PFSK-1 (cell line): ENCODE measurements around the gene ATRNL1.

Source experiments
- FOXP2 ChIP-seq: optimal IDR thresholded peaks from 2 replicates; pipeline ENCODE3; 2011; ENCODE audit warnings: borderline replicate concordance, control low read depth, inconsistent platforms; ENCODE audit not compliant: insufficient read depth; ENCODE audit errors: extremely low read length, extremely low read depth
- POLR2AphosphoS5 ChIP-seq: IDR thresholded peaks from 2 replicates; pipeline ENCODE4 v1.6.1; 2012; ENCODE audit warnings: low read depth, mild to moderate bottlenecking, control low read depth, low read length, moderate library complexity
- REST ChIP-seq, 2 experiments: IDR thresholded peaks; 2 replicates each; pipeline versions ENCODE4 v1.6.1 to v1.8.0; 2011 to 2012; ENCODE audit warnings: low read depth in 2 of 2, low read length in 2 of 2, control low read depth in 1 of 2, inconsistent platforms in 1 of 2, mild to moderate bottlenecking in 1 of 2, moderate library complexity in 1 of 2; ENCODE audit not compliant: insufficient read depth in 1 of 2
- SIN3A ChIP-seq: IDR thresholded peaks from 2 replicates; pipeline ENCODE4 v1.6.1; 2012; ENCODE audit warnings: mild to moderate bottlenecking, low read length, moderate library complexity, borderline replicate concordance; ENCODE audit not compliant: insufficient read depth
- TAF1 ChIP-seq: IDR thresholded peaks from 2 replicates; pipeline ENCODE4 v1.6.1; 2012; ENCODE audit warnings: low read length, control low read depth, borderline replicate concordance; ENCODE audit not compliant: insufficient read depth

Gene ATRNL1

GRCh38 chr10:115957786-115958442, 864.7 kb downstream of the ATRNL1 start:
- TF ChIP-seq POLR2AphosphoS5 (no peak), FOXP2 (no peak), REST (IDR thresholded peaks at IDR 0.05; ENCODE audit: insufficient read depth in 1 of 2, low read depth in 2 of 2, low read length in 2 of 2) (no peak), SIN3A (no peak), TAF1 (no peak)

GRCh38 chr10:115963848-115964247, 870.7 kb downstream of the ATRNL1 start:
- TF ChIP-seq POLR2AphosphoS5 (no peak), FOXP2 (no peak), REST (IDR thresholded peaks at IDR 0.05; ENCODE audit: insufficient read depth in 1 of 2, low read depth in 2 of 2, low read length in 2 of 2) (no peak), SIN3A (no peak), TAF1 (no peak)

GRCh38 chr10:115964827-115965226, 871.7 kb downstream of the ATRNL1 start:
- no peak for TF ChIP-seq POLR2AphosphoS5
- no peak for TF ChIP-seq SIN3A
- TF ChIP-seq FOXP2, result no peak

GRCh38 chr10:115965376-115965775, 872.2 kb downstream of the ATRNL1 start:
- no peak for TF ChIP-seq POLR2AphosphoS5
- TF ChIP-seq TAF1, result no peak
- no peak for TF ChIP-seq FOXP2
- no peak for TF ChIP-seq REST (IDR thresholded peaks at IDR 0.05; ENCODE audit: insufficient read depth in 1 of 2, low read depth in 2 of 2, low read length in 2 of 2)
- no peak for TF ChIP-seq SIN3A

GRCh38 chr10:115968236-115968635, 875.1 kb downstream of the ATRNL1 start:
- TF ChIP-seq POLR2AphosphoS5 (no peak), SIN3A (no peak), TAF1 (no peak), FOXP2 (no peak), REST (IDR thresholded peaks at IDR 0.05; ENCODE audit: insufficient read depth in 1 of 2, low read depth in 2 of 2, low read length in 2 of 2) (no peak)
